CD4-positive, alpha-beta T cell treated with Interferon gamma for 1 hour (primary cell): ENCODE data around the gene ECE2.

Source experiments
- DNase-seq: peaks from one replicate; pipeline ENCODE4 v3.0.0-alpha.2; 2020

Gene ECE2

DNA sequence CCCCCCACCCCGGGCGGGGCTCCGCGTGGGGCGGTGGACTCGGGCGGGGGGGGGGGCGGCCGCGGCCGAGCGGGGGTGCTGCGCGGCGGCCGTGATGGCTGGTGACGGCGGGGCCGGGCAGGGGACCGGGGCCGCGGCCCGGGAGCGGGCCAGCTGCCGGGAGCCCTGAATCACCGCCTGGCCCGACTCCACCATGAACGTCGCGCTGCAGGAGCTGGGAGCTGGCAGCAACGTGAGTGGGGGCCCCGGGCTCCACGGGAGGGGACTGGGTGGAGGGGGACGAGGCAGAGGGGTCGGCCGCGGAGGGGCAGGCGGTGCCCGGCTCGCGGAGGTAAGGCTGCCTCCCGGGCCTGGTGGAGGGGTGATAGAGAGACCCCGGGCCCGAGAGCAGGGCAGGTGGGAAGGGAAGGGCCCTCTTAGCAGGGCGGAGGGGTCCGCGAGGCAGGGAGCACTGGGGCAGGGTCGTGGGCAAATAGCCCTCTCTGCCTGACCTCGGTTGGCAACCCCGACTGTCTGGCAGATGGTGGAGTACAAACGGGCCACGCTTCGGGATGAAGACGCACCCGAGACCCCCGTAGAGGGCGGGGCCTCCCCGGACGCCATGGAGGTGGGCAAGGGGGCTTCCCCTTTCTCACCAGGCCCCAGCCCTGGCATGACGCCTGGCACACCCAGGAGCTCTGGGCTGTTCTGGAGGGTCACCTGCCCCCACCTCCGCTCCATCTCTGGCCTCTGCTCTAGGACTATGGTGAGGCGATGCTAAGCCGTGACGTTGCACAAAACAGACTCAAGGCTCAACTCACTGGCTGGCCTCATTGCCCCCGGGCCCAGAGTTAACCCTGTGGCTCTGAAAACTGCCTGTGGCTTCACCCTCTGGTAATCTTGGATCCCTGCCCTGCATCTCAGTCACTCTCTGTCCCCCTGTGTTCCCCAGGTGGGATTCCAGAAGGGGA is at the start of gene ECE2:
ECE2 (plus strand) TSS at position 62 of the 950 bp plus-strand sequence; CDS start at position 194, 132 bp downstream.
- DNase-seq = no peak

DNA sequence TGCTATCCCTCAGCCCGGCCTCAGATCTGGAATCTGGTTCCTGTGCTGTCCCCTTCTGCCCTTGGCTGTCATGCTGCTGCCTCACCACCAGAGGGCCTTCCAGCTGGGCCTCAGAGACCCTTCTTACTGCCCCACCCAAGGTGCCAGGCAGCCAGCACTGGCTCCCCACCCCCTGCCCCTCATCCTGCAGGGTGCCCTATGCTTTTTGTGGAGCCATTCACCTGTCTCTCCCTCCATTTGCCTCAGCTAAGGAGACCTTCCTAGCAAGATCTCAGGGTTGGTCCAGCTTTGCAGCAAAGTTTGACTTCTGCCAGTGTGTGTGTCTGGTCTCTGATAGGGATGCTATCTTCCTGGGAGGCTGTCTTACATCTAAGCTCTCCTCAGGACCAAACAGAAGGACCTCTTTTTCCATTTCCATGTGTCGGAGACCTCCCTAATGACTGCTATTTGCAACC is 48.3 kb upstream of the ECE2 start:
- peak; percentile 48 for DNase-seq

DNA sequence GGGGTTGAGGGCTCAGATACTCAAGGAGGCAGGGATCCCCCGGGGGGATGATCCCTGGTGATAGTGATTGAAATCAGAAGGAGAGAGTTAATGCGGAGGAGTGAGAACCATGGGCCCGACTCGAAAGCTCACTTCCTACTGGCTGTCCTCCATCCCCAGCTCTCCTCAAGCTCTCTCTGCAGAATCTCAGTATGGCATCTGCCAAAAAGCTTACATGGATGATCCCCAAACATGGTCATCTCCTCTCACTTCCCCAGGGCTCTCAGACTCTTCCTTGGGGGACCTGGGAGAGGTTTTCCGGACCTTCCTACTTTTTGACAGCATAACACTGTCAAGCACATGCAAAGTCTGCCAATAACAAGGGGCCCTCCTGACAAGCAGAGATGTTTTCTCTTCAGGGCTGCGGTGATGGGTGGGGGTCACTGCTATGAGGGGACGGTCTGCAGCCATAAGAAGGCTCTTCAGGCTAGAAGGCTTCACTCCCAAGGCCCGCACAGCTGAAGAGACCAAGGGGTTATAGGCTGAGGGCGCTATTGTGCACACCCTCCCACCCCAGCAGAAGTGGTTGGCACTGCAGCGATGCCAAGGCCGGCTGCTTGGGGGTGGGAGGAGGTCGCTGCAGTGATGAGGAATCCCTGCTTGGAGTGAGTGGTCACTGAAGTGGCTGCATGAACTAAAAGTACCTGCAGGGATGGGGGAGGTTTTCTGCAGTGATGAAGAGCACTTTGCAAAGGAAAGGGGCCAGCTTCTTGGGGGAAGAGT is 47.3 kb upstream of the ECE2 start:
- DNase-seq = no peak

DNA sequence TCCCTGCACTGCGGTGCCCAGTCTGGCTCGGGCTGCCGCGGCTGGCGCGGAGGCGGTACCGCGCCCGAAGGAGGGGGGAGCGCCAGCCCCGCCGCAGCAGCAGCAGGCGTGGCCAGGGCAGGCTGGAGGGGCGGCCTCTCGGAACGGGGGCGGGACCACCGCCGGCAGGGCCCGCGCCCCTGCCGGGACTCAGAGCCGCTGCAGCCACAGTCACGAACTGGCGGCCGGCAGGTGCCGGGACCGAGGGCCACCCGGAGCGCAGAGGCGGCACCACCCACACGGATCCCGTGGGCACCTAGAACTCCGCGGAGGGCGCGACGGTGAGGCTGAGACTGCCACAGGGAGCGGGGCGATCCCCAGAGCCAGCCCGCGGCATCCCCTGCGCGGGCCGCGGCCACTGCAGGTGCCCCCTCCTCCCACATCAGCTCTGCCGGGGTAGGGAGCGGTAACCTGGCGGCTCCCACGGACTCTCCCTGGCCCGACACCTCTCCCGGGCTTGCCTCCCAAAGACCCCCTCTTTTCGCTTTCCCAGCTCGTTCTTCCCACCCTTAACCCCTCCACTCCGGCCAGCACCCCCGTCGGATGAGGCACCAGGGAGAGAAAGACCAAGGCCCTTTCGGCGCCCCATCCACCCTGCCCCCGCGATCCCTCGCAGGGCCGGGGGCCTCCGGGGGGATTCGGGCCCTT is 46.3 kb upstream of the ECE2 start, which contains the start of gene VWA5B2:
VWA5B2 (plus strand) TSS at position 192 of the 687 bp plus-strand sequence. CDS start 944 bp downstream, outside the sequence.
- DNase-seq = peak; percentile 81

DNA sequence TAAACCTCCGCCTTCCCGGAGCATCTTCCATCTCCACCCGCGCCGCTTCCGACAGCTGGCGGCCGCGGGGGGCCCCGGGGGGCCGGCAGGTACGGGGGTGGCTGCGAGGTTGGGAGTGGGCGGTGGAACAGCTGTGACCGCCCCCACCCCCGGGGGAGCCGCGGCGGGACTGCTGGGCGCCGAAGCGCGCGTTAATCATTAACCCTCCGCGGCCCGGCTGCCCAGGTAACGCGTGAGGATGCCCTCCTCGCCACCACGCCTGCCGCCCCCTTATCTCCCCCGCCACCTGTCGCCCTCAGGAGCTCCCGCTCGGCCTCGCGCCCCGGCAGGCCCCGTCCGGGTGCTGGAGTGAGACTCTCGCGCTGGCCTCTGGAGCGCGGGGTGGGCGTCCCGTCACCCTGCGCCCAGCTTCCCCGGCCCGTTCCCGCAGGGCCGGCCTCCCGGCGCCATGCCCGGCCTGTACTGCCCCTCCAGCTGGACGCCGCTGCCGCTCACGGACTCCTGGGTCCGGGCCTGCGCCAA is 45.7 kb upstream of the ECE2 start:
- DNase-seq = no peak

DNA sequence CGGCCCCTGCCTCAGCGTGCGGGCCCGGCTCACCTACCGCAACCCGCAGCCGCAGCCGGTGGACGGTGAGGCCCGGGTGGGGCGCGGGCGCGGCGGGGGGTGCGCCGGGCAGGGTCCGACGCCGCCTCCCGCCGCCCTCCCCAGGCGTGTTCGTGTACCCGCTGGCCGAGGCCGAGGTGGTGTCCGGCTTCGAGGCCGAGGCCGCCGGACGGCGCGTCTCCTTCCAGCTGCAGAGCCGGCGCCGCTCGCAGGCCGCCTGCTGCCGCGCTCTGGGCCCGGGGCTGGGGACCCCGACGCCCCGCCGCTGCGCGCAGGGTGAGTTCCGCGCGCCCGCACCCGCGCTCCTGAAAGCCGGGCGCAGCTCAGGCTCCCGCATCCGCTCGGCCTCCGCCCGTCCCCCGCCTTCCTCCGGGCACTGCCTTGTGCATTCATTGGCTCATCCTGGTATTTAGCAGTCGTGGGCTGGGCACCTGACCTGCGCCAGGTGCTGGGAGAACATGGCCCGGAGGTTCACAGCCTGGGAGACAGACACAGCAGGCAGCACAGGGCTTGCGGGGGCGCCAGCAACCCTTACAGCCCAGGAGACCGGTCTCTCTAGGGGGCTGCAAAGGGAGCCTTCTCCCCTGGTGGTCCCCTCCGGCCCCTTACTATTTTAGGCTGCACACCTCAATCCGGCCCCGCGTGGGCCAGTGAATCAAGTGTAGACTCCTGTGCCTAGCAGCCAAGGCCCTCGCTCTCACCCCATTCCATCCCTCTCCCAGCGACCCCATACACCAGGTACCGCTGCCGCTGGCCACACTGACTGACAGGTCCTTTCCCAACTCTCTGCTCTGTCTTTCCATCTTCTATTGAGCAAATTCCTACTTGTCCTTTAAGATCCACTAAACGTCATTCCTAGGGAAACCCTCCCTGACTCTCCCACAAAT is 45.0 kb upstream of the ECE2 start:
- DNase-seq = no peak

DNA sequence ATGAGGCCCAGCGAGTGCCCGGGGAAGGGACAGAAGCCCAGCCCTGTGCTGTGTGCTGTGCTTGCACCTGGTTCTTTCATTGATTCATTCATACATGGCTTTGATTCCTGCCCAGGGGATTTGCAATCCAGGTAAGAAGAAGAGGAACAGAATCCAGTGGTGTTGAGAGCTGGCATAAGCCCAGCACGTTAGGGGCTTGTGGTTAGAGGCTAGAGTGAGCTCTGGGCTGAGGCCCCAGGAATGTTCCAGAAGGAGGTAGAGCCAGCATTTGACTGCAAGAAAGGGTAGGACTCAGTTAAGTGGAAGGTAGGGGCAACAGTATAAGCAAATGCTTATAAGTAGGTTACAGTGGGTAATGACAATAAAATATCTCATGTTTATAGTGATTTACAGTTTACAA is 44.2 kb upstream of the ECE2 start:
- DNase-seq = no peak

DNA sequence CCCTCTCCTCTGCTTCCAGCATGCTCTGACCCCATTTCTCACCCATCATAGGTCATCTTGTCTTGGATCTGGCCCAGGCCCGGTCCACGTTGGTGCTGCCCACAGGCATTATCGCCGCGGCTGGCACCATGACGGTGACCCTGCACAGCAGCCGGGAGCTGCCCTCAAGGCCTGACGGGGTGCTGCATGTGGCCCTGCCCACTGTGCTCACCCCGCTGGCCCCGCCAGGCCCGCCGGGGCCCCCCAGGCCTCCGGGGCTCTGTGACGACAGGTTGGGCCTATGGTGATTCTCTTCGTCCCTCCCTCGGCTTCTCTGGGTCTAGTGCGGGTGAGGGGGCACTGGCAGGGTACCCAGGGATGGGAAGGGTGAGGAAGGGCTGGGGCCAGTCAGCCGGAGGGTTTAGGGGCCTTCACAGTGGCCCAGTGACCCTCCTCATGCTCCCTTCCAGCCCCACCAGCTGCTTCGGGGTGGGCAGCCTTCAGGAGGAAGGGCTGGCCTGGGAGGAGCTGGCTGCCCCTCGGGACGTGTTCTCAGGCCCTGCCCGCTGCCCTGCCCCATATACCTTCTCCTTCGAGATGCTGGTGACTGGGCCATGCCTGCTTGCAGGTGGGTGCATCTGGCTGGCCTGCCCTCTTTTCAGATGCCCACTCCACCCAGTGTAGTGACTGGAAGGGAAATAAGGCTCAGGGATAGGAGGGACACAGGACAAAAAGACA is 42.5 kb upstream of the ECE2 start:
- DNase-seq = no peak

DNA sequence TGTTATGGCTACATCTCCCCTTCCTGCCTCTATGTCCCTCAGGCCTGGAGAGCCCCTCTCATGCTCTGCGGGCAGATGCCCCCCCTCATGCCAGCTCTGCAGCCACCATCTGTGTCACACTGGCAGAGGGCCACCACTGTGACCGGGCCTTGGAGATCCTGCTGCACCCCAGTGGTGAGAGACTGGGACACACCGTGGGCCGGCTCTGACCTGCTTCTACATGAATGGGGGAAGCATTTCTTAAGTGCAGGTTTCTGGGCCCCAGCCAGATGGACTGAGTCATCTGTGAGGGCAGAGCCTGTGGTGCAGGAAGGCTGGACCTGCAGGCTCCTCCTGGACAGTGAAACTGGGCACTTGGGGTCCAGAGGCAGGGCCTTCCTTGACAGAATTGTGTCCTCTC is 41.6 kb upstream of the ECE2 start:
- no peak for DNase-seq

DNA sequence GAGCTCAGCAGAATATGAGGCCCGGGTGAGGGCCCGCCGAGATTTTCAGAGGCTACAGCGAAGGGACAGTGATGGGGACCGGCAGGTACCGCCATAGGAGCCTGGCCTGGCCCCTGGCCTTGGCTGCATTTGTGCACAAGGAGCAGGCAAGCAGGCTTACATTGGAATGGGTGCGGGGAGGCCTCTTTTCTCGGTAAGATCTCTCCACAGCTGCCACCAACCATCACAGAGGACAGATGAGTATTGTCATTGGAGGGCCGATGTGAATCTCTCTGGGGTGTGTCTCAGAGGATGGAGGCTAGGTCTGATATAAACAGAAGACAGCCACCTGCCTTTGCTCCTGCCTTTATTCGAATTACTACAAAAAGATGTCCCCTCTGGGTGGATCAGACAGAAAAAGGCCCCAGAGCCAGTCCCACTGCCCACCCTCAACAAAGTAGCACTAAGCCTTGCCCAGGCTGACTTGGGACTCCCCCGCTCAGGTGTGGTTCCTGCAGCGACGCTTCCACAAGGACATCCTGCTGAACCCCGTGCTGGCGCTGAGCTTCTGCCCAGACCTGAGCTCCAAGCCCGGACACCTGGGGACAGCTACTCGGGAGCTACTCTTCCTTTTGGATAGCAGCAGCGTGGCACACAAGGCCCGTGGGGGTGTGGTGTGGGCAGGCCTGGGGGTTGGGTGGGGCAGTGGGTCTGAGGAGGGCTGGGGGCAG is 41.0 kb upstream of the ECE2 start:
- DNase-seq = no peak

DNA sequence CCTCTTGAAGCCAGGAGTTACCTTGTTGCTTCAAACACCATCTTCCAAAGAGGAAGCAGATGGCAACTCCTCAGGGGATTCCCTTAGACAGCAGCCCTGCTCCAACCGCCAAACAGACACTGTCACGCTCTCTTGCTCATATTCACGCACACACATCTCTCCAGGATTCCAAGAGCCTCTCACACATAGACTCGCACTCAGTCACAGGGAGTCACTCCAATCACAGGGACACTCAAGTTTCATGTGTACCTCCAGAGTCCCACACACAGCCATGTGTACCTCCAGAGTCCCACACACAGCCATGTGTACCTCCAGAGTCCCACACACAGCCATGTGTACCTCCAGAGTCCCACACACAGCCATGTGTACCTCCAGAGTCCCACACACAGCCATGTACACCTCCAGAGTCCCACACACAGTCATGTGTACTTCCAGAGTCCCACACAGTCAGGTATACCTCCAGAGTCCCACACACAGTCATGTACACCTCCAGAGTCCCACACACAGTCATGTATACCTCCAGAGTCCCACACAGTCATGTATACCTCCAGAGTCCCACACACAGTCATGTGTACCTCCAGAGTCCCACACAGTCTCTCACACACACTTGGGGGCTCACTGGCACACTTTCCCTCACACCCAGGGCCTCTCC is 40.3 kb upstream of the ECE2 start:
- no peak for DNase-seq

DNA sequence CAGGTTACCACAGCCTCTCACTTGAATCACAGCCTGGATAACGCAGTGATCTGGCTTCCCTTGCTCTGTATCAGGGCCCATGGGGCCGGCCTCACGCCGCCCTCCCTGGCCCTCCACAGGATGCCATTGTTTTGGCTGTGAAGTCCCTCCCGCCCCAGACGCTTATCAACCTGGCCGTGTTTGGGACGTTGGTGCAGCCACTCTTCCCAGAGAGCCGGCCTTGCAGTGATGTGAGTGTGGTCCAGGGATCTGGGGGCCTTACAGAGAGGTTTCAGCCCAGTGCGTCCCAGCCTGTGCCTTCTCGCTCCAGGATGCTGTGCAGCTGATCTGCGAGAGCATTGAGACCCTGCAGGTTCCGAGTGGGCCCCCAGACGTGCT is 39.8 kb upstream of the ECE2 start:
- no peak for DNase-seq

DNA sequence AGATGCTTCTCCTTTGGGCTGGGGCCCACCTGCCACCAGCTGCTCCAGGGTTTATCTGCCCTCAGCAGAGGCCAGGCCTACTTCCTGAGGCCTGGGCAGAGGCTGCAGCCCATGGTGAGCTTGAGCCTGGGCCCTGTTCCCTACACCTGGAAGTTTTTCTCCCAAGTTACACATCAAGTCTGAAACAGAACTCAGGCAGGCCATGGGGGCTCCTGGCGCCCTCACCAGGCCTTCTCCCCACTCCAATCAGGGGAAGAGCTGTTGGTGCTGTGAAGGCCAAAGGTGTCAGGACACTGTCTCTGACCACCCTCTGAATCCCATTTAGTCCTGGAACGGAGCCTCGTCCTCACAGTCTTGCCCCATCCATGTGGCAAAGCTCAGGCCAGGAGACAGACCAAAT is 39.2 kb upstream of the ECE2 start:
- no peak for DNase-seq

DNA sequence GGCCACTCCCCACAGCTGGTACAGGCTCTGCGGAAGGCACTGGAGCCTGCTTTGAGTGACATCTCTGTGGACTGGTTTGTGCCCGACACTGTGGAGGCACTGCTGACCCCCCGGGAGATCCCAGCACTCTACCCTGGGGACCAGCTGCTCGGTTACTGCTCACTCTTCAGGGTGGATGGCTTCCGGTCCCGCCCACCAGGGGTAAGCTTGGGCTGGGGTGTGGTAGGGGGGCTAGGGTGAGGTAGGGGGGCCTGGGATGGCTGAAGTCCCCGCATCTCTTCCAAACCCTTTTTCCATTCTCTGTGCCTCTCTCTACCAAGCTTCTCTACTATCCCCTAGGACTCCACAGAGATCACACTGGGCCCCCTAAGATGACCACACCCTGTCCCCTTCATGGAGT is 38.6 kb upstream of the ECE2 start:
- no peak for DNase-seq

DNA sequence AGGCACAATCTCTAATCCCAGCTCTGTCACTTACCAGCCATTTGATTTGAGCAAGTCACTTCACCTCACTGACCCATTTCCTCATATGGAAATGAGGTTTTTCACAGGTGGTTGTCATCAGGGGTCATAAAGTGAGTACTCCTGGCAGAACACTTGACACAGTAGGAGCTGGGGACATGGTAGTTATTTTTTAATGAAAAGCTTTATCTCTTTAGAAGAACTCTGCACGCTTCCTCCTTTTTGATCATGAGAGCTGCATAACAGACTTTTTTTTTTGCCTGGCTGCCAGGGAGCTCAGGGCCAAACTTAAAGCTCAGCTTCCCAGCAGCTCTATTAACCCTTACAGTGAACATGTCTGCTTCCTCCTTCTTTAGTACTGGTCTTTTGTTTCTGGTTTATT is 38.0 kb upstream of the ECE2 start:
- DNase-seq = no peak

DNA sequence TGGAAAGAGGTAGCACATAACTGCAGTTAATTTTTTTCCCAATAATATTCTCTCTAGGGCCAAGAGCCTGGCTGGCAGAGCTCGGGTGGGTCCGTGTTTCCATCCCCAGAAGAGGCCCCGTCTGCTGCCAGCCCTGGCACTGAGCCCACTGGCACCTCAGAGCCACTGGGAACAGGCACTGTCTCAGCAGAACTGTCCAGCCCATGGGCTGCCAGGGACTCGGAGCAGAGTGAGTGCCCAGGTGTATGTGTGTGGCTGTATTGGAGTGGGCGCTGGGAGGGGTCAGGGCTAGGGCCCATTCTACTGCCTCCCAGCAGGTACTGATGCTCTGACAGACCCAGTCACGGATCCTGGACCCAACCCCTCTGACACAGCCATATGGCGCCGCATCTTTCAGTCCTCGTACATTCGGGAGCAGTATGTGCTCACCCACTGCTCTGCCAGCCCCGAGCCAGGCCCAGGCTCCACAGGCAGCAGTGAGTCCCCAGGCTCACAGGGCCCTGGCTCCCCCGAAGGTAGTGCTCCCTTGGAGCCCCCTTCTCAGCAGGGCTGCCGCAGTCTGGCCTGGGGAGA is 37.5 kb upstream of the ECE2 start:
- no peak for DNase-seq

DNA sequence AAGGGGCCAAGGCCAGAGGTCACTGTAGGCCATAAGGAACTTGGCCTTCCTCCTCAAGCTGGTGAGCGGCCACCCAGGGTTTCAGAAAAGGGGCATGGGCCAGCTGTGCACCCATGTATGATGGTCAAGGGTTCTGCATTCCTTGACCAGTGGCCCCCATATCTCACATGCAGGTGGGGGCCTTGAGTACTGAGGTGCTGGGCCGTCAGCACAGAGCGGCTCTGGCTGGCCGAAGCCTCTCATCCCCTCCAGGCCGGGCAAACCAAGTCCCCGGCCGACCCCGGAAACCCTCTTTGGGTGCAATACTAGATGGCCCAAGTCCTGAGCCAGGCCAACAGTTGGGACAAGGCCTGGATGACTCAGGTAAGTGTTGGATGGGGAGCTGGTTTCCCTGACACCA is 36.6 kb upstream of the ECE2 start:
- DNase-seq = no peak

DNA sequence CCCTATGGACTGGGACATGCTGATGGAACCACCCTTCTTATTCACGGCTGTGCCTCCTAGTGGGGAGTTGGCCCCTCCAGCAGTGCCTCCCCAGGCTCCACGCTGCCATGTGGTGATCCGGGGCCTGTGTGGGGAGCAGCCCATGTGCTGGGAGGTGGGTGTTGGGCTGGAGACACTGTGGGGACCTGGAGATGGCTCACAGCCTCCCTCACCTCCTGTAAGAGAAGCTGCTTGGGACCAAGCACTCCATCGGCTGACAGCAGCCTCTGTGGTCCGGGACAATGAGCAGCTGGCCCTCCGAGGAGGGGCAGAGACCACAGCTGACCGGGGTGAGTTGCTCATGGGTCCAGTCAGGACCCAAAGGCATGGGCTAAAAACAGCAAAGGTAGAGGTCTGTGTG is 36.1 kb upstream of the ECE2 start:
- DNase-seq = no peak

DNA sequence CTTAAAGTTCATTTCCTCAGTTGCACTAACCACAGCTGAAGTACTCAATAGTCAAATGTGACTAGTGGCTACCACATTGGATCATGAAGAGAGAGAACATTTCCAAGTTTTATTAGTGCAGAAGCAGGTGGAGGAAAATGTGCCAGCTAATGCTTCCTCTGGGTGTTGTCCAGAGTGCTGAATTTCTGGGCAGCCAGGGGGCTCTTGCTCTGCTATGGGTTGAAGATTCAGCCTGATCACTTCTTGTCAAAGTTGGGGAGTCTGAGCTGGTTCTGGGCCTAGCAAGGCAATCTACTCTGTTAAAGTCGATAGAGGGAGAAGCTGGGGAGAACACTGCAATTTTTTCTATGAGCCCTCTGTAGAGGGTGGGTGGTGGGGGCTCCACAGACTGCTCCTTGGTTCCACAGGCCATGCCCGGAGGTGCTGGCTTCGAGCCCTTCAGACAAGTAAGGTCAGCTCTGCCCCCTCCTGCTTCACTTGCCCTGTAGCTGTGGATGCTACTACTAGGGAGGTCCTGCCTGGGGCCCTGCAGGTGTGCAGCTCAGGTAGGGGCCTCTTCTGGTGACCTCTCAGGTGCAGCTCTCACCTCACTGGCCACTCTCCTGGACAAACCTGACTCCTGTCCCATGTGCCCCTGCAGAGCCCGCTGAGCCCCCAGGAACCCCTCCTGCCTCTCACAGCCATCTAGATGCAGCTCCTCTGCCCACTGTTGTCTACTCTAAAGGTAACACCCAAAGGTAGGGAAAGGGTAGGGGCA is 35.3 kb upstream of the ECE2 start:
- DNase-seq = no peak
